Breast epithelium (tissue), 3 donors: ENCODE data around the gene LMCD1.

ENCODE experiments used
- POLR2A ChIP-seq: fragments of 450-650 bp; IDR thresholded peaks from one replicate; pipeline ENCODE4 v1.6.1; 2016; ENCODE audit warnings: antibody characterized with exemption, mild to moderate bottlenecking, moderate library complexity
- POLR2AphosphoS5 ChIP-seq, 3 donors: sonication (generic); formaldehyde crosslinking; IDR thresholded peaks; one replicate each; pipeline ENCODE4 v1.6.1; 2017; ENCODE audit warnings: antibody characterized with exemption in 3 of 3
- TF ChIP-seq, protein P1 (sequence below), 3 donors: fragments of 450-650 bp; IDR thresholded peaks; one replicate each; pipeline ENCODE4 v1.5.1; 2016 to 2017; ENCODE audit warnings: antibody characterized with exemption in 3 of 3, mild to moderate bottlenecking in 3 of 3, moderate library complexity in 3 of 3

DNA sequence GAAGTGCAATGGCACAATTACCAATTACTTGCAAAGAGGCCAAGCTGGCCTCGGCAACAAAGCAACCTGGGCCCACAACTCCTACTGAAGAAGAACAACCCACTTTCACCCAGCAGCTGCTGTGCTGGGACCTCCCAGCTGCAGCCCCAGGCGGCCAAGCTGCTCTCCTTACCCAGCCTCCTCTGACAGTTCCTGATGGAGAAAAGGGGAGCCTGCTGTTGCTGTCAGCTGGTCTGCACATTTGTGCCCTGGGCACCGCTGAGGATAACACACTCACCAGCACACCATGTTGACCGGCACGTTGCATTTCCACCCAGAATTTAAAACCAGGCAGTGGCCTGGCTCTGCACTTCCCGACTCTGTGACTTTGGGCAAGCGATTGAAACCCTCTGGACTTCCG lies 109.3 kb downstream of the LMCD1 start:
- TF ChIP-seq POLR2A (no peak), POLR2AphosphoS5 (IDR thresholded peaks at IDR 0.05) (no peak)
- TF ChIP-seq, protein P1, sequence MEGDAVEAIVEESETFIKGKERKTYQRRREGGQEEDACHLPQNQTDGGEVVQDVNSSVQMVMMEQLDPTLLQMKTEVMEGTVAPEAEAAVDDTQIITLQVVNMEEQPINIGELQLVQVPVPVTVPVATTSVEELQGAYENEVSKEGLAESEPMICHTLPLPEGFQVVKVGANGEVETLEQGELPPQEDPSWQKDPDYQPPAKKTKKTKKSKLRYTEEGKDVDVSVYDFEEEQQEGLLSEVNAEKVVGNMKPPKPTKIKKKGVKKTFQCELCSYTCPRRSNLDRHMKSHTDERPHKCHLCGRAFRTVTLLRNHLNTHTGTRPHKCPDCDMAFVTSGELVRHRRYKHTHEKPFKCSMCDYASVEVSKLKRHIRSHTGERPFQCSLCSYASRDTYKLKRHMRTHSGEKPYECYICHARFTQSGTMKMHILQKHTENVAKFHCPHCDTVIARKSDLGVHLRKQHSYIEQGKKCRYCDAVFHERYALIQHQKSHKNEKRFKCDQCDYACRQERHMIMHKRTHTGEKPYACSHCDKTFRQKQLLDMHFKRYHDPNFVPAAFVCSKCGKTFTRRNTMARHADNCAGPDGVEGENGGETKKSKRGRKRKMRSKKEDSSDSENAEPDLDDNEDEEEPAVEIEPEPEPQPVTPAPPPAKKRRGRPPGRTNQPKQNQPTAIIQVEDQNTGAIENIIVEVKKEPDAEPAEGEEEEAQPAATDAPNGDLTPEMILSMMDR (IDR thresholded peaks at IDR 0.05): no peak
